Measurements from ENCODE around the gene LPAR3.
A peak's percentile ranks its signal among the peaks of the same experiment; 100 is the strongest.

Gene LPAR3

DNA sequence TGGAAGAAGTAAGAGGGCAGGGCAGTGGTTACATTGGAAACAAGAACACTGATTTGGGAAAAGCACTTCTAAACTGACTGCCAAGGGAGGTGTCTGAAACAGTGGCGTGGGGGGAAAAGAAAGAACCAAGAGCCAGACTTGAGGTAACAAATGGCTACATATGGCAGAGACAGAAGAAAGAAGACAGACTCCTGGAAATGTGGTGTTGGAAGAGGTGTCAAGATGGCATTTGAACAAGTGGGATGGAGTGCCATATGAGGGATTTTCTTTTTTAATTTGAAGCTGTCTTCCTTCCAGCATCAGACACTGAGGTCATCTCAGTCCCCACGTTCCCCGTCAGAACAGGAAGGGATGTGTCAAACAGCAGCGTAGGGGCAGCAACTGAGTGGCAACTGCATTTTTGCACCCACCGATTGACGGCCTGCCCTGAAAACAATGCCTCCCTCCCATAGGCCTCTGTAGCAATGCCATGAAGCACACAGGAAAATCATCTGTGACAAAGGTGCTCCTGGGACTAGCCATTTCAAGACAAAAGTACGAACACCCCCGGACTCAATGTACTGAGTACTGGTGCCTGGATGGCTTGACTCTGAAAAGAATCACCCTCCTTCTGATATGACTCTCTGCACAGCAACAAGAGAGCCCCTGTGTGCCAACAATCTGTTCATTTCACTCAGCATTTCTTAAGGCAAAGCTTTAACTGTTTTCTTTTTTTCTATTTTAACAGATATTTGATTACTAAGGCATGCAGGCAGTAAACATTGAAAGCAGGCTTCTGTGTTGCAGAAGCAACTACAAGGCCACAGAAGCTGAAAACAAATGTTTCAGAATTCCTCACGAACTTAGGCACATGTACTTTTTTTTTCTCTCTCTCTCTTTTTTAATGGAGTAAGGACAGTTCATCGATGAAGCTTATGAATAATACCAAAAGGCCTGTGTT lies 37.0 kb downstream of the LPAR3 start:
- peak; percentile 54 to 62 (median 60) for DNase-seq

- peak in 2 of 3 donors; percentile 27 to 42 for DNase-seq
These were observed 37.8 kb downstream of the LPAR3 start for GRCh38 chr1:84855168-84855567.

DNA sequence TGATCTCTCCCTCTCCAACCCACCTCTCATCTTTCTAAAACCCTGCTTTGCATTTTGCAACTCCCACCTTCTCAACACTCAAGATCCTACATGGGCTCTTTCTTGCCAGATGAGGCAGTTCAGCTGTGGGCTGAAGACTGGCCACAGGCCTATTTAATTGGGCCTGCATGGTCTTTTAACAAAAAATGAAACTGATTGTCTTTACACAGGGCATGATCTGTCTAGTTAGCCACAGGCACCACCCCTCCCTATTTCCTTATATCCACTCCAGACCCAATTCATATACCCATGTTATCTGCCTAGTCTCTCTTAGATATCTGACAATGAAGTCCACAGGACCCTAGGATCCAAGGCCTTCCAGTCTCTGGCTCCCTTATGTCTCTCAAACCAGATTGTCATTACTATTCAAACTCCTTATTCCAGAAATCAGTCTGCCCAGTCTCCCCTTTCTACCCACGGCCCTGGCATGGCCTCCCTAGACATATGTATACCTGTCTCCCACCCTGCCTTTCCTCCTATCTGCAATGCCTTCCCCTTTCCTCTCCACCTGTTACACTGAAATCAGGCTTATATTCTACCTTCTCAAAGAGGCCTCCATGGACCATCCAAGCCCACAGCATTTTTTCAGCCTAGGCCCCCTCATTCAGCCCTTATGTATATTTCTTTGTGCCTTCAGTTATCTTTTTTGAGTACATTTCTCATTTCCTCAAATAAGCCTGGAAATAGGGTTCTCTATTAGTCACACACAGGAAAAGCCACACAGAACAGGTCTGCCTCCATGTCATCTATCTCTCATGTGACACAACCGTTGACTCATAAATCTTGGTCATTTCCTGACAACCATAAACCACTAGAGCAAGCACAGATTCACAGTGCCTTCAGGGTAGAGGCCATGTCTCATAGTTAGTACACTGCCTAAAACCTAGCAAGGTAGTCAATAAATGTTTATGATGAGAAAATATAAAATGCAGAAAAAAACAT lies 39.0 kb downstream of the LPAR3 start:
- DNase-seq: peak; percentile 85 to 97 (median 96)

GRCh38 chr1:84851839-84852238 lies 41.2 kb downstream of the LPAR3 start:
- peak; percentile 53 to 69 (median 69) for DNase-seq

DNA sequence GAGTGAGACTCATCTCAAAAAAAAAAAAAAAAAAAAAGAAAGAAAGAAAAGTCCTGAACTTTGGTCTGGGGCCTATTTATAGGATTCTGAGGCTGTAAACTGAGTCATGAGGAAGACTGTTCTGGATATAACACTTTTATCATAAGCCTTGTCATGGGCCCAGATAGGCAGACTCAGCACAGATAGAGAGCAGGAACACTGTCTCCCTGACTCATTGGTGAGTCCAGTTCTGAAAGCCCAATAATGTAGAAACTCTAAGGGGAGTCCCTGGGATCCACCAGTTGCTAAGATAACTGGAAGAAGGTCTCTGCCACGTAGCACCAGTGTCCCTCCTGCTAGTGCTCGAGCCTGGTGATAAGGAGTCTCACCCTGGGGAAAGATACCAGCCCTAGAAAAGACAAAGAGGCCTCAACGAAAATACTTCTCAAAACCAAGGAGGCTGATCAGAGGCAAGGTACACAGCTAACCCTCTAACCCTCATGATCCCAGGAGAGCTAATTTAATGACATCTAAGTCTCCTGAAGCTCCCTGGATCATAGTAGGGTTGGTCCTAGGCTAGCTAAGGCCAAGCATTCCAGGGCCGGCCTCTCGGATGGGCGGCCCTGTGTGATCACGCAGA lies 43.5 kb downstream of the LPAR3 start:
- DNase-seq: peak; percentile 55 to 81 (median 70)

- peak; percentile 61 to 68 (median 64) for DNase-seq
These were observed 45.5 kb downstream of the LPAR3 start for GRCh38 chr1:84847253-84848250.

DNA sequence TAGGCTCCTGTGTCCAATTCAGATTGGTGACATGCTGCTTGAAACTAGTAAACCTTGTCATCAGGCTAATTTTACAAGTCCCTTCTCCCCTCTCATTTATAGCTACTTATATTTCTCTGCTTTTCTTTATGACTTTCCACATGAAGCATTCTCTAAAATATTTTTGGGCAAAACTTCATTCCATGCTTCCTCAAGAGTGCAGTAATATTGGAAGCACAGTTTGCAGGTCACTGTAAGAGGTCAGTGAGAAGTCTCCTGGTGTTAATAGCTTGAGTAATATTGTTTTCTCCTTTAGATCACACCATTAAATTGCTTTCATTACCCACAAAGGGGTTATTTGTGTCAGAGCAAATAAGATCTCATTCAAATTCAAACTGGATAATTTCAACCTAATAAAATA lies 46.6 kb downstream of the LPAR3 start:
- no peak for DNase-seq

GRCh38 chr1:84845357-84845756 lies 47.6 kb downstream of the LPAR3 start:
- no peak for DNase-seq

- DNase-seq: no peak
These were observed 48.9 kb downstream of the LPAR3 start for GRCh38 chr1:84844094-84844493.

DNA sequence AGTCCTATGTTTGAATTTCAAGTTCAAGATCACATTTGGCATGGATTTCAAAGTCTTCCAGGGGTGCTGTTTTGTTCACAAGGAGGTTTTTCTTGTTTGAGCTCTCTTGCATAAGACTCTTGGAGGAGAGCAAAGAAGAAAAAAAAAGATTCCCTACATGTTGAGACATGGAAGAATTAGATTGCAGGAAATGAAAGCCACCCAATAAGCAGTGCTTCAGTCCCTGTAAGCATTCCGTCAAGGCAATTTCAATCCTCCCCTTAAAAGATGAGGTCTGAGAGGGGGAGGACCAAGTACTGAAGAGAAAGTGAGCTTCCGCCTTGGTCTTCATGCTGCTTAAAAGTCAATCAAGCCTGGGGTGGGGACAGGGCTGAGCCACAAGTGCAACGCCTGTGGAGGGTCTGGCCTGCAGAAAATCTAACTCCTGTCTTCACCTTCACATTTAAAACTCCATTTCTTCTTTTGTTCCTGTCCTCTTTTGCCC lies 50.2 kb downstream of the LPAR3 start:
- DNase-seq: no peak

DNA sequence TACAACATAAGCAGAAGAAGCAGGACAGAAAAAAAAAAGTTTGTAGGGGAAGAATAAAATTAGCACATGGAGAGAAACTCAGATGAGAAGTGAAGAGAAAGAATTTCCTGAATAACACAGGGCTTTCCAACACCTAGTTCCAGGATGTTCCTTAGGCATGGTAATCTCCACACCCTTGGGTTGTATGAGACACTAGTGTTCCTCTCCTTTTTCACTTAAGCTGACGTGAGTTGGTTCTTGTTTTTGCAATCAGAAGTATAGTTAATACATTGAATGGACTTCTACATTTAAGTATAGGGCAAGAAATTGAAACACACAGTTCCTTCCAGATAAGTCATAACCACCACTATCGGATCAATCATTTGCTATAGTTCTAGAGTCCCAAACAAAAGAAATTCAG lies 51.0 kb downstream of the LPAR3 start:
- DNase-seq: no peak

- DNase-seq: no peak
These were observed 52.7 kb downstream of the LPAR3 start for GRCh38 chr1:84840346-84840745.

- DNase-seq: no peak
These were observed 53.5 kb downstream of the LPAR3 start for GRCh38 chr1:84839544-84839943.

- peak; percentile 38 to 63 (median 61) for DNase-seq
These were observed 56.9 kb downstream of the LPAR3 start for GRCh38 chr1:84836145-84836544.

DNA sequence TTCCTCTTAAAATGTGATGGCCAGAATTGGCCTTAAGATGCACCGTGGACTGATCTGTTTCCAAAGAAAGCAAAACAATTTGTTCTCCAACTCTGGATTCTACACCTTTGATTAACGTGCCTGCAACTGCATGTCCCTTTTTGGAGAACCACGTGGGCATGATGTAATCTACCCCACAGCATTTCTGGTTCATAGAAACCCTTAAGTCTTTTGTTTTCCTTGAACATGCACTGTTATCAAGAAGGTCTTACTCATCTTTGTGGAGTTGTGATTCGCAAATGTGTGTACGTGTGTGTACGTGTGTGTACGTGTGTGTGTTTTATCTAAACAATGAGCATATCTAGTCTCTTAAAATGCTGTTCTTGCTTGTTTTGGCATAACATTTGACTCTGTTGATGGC lies 57.8 kb downstream of the LPAR3 start:
- DNase-seq: no peak

GRCh38 chr1:84834419-84835064 lies 58.5 kb downstream of the LPAR3 start:
- DNase-seq: peak in 1 of 3 donors; percentile 14

DNA sequence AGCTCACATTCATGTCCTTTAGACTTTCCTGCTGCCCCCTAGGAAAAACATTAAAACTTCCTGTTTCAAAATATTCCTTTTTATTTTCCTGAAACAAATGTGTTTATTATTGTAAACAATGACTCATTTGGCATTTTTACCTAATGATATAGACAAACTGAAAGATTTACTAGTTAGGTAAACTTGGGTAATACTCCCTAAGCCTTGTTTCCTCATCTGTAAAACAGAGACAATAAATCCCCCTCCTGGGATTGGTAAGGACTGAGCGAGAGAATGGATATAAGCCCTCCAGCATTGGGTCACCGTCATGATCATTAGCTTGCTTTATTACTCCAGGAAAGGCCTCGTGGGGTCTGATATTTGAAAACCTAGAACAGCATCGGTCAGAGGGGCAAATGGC lies 59.8 kb downstream of the LPAR3 start:
- DNase-seq: no peak

GRCh38 chr1:84830136-84830535 lies 62.9 kb downstream of the LPAR3 start:
- no peak for DNase-seq

GRCh38 chr1:84827976-84828375 lies 65.0 kb downstream of the LPAR3 start:
- DNase-seq: no peak

DNA sequence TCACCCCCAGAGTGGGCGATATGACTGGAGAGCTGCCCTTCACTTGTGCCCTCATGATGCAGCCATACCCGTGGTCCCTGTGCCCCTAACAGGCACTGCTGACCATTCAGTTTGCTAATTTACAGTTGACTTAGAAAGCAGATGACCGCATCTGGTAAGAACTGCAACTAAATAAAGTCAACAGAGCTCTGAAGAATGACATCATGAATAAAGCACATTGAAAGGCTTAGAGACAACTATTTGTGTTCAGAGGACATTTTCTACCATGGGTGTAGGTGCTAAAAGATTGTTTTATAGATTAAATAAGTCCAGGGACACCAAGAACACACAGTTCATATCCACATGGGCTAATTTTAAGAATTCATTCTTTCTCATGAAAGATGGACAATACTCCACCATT lies 65.5 kb downstream of the LPAR3 start:
- no peak for DNase-seq

GRCh38 chr1:84825161-84825560 lies 67.8 kb downstream of the LPAR3 start:
- no peak for DNase-seq
